Large intestine (tissue), 3 donors: ENCODE data around the gene AP4E1. TPM values are rescaled to one million over a fixed set of nuclear protein-coding genes. Genes with fewer than 3 reads are reported as not detected.
A peak's percentile ranks its signal among the peaks of the same experiment; 100 is the strongest.

ENCODE experiments used
- DNase-seq, 2 donors: peaks; one replicate each; pipeline versions ENCODE4 v3.0.0 to v3.0.0-alpha.2; 2013
- H3K27ac ChIP-seq: one replicate; pipeline ENCODE4 v1.5.1; 2013; ENCODE audit warnings: low read length
- H3K27me3 ChIP-seq: 2 replicates; pipeline ENCODE4 v1.6.1; 2013; ENCODE audit warnings: low read length; ENCODE audit not compliant: control insufficient read depth, insufficient read depth
- H3K36me3 ChIP-seq: 2 replicates; pipeline ENCODE4 v1.6.1; 2013; ENCODE audit warnings: low read length; ENCODE audit not compliant: control insufficient read depth, insufficient read depth
- H3K4me1 ChIP-seq: one replicate; pipeline ENCODE4 v1.6.1; 2013; ENCODE audit warnings: low read length; ENCODE audit not compliant: control insufficient read depth, insufficient read depth
- H3K4me3 ChIP-seq: one replicate; pipeline ENCODE4 v1.5.1; 2013; ENCODE audit warnings: low read length
- H3K9me3 ChIP-seq: one replicate; pipeline ENCODE4 v1.6.1; 2013; ENCODE audit warnings: mild to moderate bottlenecking, low read depth, low read length, moderate library complexity; ENCODE audit not compliant: control insufficient read depth
- WGBS: methylation state at CpG from one replicate; pipeline ENCODE4 v1.1.5; 2013; ENCODE audit warnings: low lambda C conversion rate; ENCODE audit not compliant: insufficient coverage; 5-methylcytosine and 5-hydroxymethylcytosine counted together
- polyA plus RNA-seq: library from polyadenylated mRNA; unstranded; fragments of 120-200 nt; gene quantifications from one replicate; pipeline ENCODE4 v1.2.1, GENCODE V29; 2013

AP4E1 gene
- polyA plus RNA-seq, 1 donor = 8.8 TPM

DNA sequence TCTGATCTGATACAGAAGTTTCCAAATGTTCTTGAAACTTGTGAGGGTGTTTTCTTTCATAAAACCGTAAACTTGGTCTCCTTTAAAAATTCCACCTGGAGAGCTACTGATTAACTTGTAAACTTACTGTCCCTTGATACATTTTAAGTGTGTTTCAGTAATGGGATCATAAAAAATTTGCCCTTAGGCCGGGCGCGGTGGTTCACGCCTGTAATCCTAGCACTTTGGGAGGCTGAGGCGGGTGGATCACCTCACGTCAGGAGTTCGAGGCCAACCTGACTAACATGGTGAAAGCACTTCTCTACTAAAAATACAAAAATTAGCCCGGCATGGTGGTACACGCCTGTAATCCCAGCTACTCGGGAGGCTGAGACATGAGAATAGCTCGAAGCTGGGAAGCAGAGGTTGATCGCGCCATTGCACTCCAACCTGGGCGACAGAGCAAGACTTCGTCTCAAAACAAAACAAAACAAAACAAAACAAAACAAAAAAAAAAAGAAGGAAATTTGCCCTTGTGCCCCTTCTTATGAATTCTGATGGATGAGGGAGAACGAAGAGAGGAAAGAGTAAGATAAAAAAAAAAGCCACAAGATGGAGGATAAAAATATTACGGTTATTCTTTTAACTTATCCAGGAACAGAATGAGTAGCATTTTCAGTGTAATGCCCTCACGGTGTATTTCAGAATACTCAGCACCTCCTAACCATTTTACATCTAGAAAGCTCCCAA is 32.1 kb upstream of the AP4E1 start:
- Histone ChIP-seq H3K27me3 (no peaks in the 10 kb centered on the region), H3K4me1 (peaks cover 4% of the 10 kb centered on the region), H3K4me3 (no peak overlapping the region), H3K27ac (no peak overlapping the region), H3K9me3 (no peaks in the 10 kb centered on the region), H3K36me3 (no peaks in the 10 kb centered on the region)
- DNase-seq = no peak
- WGBS = 86% methylated on average over 2 of the region's 19 CpGs

GRCh38 chr15:50876989-50877360 is 31.5 kb upstream of the AP4E1 start:
- Histone ChIP-seq H3K4me1 (peaks cover 4% of the 10 kb centered on the region), H3K27me3 (no peaks in the 10 kb centered on the region), H3K4me3 (no peak overlapping the region), H3K36me3 (no peaks in the 10 kb centered on the region), H3K9me3 (no peaks in the 10 kb centered on the region), H3K27ac (no peak overlapping the region)
- no CpG with 5 or more reads among the region's 8 CpGs for WGBS
- DNase-seq = peak; percentile 61 to 69

GRCh38 chr15:50879016-50879617 is 29.4 kb upstream of the AP4E1 start:
- Histone ChIP-seq H3K9me3 (no peaks in the 10 kb centered on the region), H3K27ac (no peak overlapping the region), H3K36me3 (no peaks in the 10 kb centered on the region), H3K4me1 (no peaks in the 10 kb centered on the region), H3K27me3 (no peaks in the 10 kb centered on the region), H3K4me3 (no peak overlapping the region)
- 50% methylated on average over 2 of the region's 4 CpGs for WGBS
- DNase-seq = peak in 1 of 2 donors; percentile 12

- Histone ChIP-seq H3K27me3 (no peaks in the 10 kb centered on the region), H3K4me3 (no peak overlapping the region), H3K27ac (no peak overlapping the region), H3K9me3 (no peaks in the 10 kb centered on the region), H3K4me1 (no peaks in the 10 kb centered on the region), H3K36me3 (no peaks in the 10 kb centered on the region)
- 82% methylated on average over 2 of the region's 2 CpGs for WGBS
- DNase-seq = no peak
Observed at GRCh38 chr15:50880206-50880605, 28.3 kb upstream of the AP4E1 start.

- Histone ChIP-seq H3K9me3 (no peaks in the 10 kb centered on the region), H3K27ac (no peak overlapping the region), H3K4me1 (no peaks in the 10 kb centered on the region), H3K36me3 (no peaks in the 10 kb centered on the region), H3K4me3 (no peak overlapping the region), H3K27me3 (no peaks in the 10 kb centered on the region)
- no peak for DNase-seq
- 87% methylated on average over 2 of the region's 2 CpGs for WGBS
Observed at GRCh38 chr15:50880651-50881114, 27.8 kb upstream of the AP4E1 start.

- no peak for DNase-seq
- Histone ChIP-seq H3K36me3 (no peaks in the 10 kb centered on the region), H3K27me3 (no peaks in the 10 kb centered on the region), H3K27ac (no peak overlapping the region), H3K4me1 (no peaks in the 10 kb centered on the region), H3K4me3 (no peak overlapping the region), H3K9me3 (no peaks in the 10 kb centered on the region)
- WGBS = 60% methylated on average over 1 of the region's 6 CpGs
Observed at GRCh38 chr15:50881121-50882048, 27.1 kb upstream of the AP4E1 start.

GRCh38 chr15:50883903-50884302 is 24.6 kb upstream of the AP4E1 start:
- Histone ChIP-seq H3K4me1 (no peaks in the 10 kb centered on the region), H3K9me3 (no peaks in the 10 kb centered on the region), H3K27ac (no peak overlapping the region), H3K27me3 (no peaks in the 10 kb centered on the region), H3K36me3 (no peaks in the 10 kb centered on the region), H3K4me3 (no peak overlapping the region)
- WGBS = no CpG with 5 or more reads among the region's 2 CpGs
- DNase-seq = no peak

DNA sequence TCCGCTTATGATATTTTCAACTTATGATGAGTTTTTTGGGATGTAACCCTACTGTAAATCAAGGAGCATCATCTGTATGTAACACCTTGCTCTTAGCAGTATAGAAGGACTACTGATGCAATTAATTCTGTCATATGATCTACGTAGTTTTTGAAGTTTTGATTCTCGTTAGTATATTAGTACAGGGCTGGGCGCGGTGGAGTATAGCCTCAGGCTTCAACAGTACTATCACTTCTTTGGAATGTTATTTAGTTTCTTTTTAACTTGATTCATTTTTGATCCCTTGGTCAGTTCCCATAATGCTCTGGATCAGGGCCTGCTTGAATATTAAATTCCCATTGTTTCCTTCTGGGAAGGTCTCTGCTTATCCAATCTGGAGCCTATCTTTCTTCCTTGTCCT is 23.9 kb upstream of the AP4E1 start:
- Histone ChIP-seq H3K27me3 (no peaks in the 10 kb centered on the region), H3K27ac (no peak overlapping the region), H3K4me1 (no peaks in the 10 kb centered on the region), H3K4me3 (no peak overlapping the region), H3K9me3 (no peaks in the 10 kb centered on the region), H3K36me3 (no peaks in the 10 kb centered on the region)
- DNase-seq = no peak
- WGBS = 75% methylated on average over 4 of the region's 5 CpGs

DNA sequence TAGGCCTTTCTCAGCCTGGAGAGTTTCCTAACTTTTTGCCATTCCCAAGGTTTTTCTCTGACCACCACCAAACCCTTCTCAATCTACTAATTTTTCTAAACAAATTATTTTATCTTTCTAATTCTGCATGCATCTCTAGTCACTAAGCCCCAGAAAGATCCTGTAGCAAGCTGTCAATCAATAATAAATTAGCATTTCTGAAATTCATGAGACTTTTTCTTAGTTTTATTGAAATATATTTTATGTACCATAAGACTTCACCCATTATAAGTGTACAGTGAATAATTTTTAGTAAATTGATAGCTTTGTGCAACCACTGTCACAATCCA is 22.4 kb upstream of the AP4E1 start:
- H3K4me3 ChIP-seq = no peak overlapping the region
- H3K27ac ChIP-seq = no peak overlapping the region
- H3K9me3 ChIP-seq = no peaks in the 10 kb centered on the region
- H3K4me1 ChIP-seq = no peaks in the 10 kb centered on the region
- no peaks in the 10 kb centered on the region for H3K36me3 ChIP-seq
- no peaks in the 10 kb centered on the region for H3K27me3 ChIP-seq
- no peak for DNase-seq

- no peak for DNase-seq
- Histone ChIP-seq H3K36me3 (no peaks in the 10 kb centered on the region), H3K27me3 (no peaks in the 10 kb centered on the region), H3K9me3 (no peaks in the 10 kb centered on the region), H3K4me3 (no peak overlapping the region), H3K4me1 (no peaks in the 10 kb centered on the region), H3K27ac (no peak overlapping the region)
- 100% methylated on average over 2 of the region's 2 CpGs for WGBS
Observed at GRCh38 chr15:50886611-50887345, 21.7 kb upstream of the AP4E1 start.
